Measurements from ENCODE around the gene FRMD4A.

Gene FRMD4A

GRCh38 chr10:13834581-13835286 is 496.0 kb downstream of the FRMD4A start:
- no peak overlapping the region for H3K4me3 ChIP-seq (ENCODE audit: low read length)
- H3K27me3 ChIP-seq (replicated peaks; ENCODE audit: insufficient read depth, low read length) = no peaks in the 10 kb centered on the region
- TF ChIP-seq EZH2phosphoT487 (IDR thresholded peaks at IDR 0.05; ENCODE audit: low read length) = no peak
- no peak for TF ChIP-seq CTCF (IDR thresholded peaks at IDR 0.05; ENCODE audit: low read length)
- no peak for TF ChIP-seq EZH2 (optimal IDR thresholded peaks at IDR 0.05; ENCODE audit: low read depth, low read length)
- no peaks in the 10 kb centered on the region for H3K9me2 ChIP-seq (replicated peaks; ENCODE audit: insufficient read depth, low read length)
- peaks cover 8% of the 10 kb centered on the region; the same call in 1 of the 2 replicates for H3K4me1 ChIP-seq (ENCODE audit: low read length)
- no peaks in the 10 kb centered on the region for H3K79me2 ChIP-seq (ENCODE audit: low read length)
- H3K4me2 ChIP-seq (ENCODE audit: low read depth, low read length) = no peak overlapping the region
- no peak for DNase-seq
- no peaks in the 10 kb centered on the region for H3K9me3 ChIP-seq (replicated peaks; ENCODE audit: insufficient read depth, low read length)
- no peak overlapping the region for H3K9ac ChIP-seq (ENCODE audit: low read length)
- H3K36me3 ChIP-seq (replicated peaks; ENCODE audit: insufficient read depth, low read length) = no peaks in the 10 kb centered on the region
- no peak overlapping the region for H3K27ac ChIP-seq (ENCODE audit: low read length)
- no peaks in the 10 kb centered on the region for H4K20me1 ChIP-seq (ENCODE audit: insufficient read depth, low read length)
- no peak overlapping the region for H2AFZ ChIP-seq (ENCODE audit: low read length)
- H3F3A ChIP-seq (ENCODE audit: insufficient read depth, low read length) = no peaks in the 10 kb centered on the region

- Histone ChIP-seq H3K4me1 (ENCODE audit: low read length) (peaks cover 9% of the 10 kb centered on the region; the same call in 1 of the 2 replicates), H3K4me3 (ENCODE audit: low read length) (no peak overlapping the region), H4K20me1 (ENCODE audit: insufficient read depth, low read length) (no peaks in the 10 kb centered on the region), H2AFZ (ENCODE audit: low read length) (0 out of 2 replicates have a peak overlapping the region, but pooled peaks have one; percentile 30), H3K9me3 (replicated peaks; ENCODE audit: insufficient read depth, low read length) (no peaks in the 10 kb centered on the region), H3K9me2 (replicated peaks; ENCODE audit: insufficient read depth, low read length) (no peaks in the 10 kb centered on the region), H3K4me2 (ENCODE audit: low read depth, low read length) (peak overlapping the region; percentile 12; the same call in 1 of the 2 replicates), H3K36me3 (replicated peaks; ENCODE audit: insufficient read depth, low read length) (no peaks in the 10 kb centered on the region), H3K27ac (ENCODE audit: low read length) (no peak overlapping the region), H3K79me2 (ENCODE audit: low read length) (no peaks in the 10 kb centered on the region), H3K9ac (ENCODE audit: low read length) (no peak overlapping the region), H3K27me3 (replicated peaks; ENCODE audit: insufficient read depth, low read length) (no peaks in the 10 kb centered on the region), H3F3A (ENCODE audit: insufficient read depth, low read length) (no peaks in the 10 kb centered on the region)
- DNase-seq = peak; percentile 21
- TF ChIP-seq EZH2phosphoT487 (IDR thresholded peaks at IDR 0.05; ENCODE audit: low read length) (no peak), CTCF (IDR thresholded peaks at IDR 0.05; ENCODE audit: low read length) (no peak), EZH2 (optimal IDR thresholded peaks at IDR 0.05; ENCODE audit: low read depth, low read length) (no peak)
These were observed 499.0 kb downstream of the FRMD4A start for GRCh38 chr10:13831711-13832141.

- Histone ChIP-seq H3K9me3 (replicated peaks; ENCODE audit: insufficient read depth, low read length) (no peaks in the 10 kb centered on the region), H4K20me1 (ENCODE audit: insufficient read depth, low read length) (no peaks in the 10 kb centered on the region), H3K4me3 (ENCODE audit: low read length) (no peak overlapping the region), H3K9me2 (replicated peaks; ENCODE audit: insufficient read depth, low read length) (no peaks in the 10 kb centered on the region), H3K9ac (ENCODE audit: low read length) (no peak overlapping the region), H3K27me3 (replicated peaks; ENCODE audit: insufficient read depth, low read length) (no peaks in the 10 kb centered on the region), H3K4me2 (ENCODE audit: low read depth, low read length) (no peak overlapping the region), H3F3A (ENCODE audit: insufficient read depth, low read length) (no peaks in the 10 kb centered on the region), H2AFZ (ENCODE audit: low read length) (no peak overlapping the region), H3K36me3 (replicated peaks; ENCODE audit: insufficient read depth, low read length) (no peaks in the 10 kb centered on the region), H3K4me1 (ENCODE audit: low read length) (peaks cover 9% of the 10 kb centered on the region; the same call in 1 of the 2 replicates), H3K79me2 (ENCODE audit: low read length) (no peaks in the 10 kb centered on the region), H3K27ac (ENCODE audit: low read length) (no peak overlapping the region)
- TF ChIP-seq EZH2phosphoT487 (IDR thresholded peaks at IDR 0.05; ENCODE audit: low read length) = no peak
- no peak for TF ChIP-seq EZH2 (optimal IDR thresholded peaks at IDR 0.05; ENCODE audit: low read depth, low read length)
- no peak for TF ChIP-seq CTCF (IDR thresholded peaks at IDR 0.05; ENCODE audit: low read length)
- no peak for DNase-seq
These were observed 500.3 kb downstream of the FRMD4A start for GRCh38 chr10:13830385-13830784.

All from MM.1S (cell line).